ENCODE data around the gene EBI3. TPM values are rescaled to one million over a fixed set of nuclear protein-coding genes. Genes with fewer than 3 reads are reported as not detected.

EBI3 gene
- total and polyA plus RNA-seq, 2 donors (not counting 1 experiment from before 2014, with no cell fraction given): 11.9 to 15.6 TPM

- ATAC-seq (ENCODE audit: low read depth) (no peak), DNase-seq (no peak)
- WGBS (ENCODE audit: insufficient coverage): 86% methylated on average over 22 of the region's 22 CpGs
- no peak overlapping the region for H3K27ac Mint-ChIP-seq
- no peak overlapping the region for H3K4me2 ChIP-seq (replicated peaks; ENCODE audit: low read depth, low read length, poor library complexity, severe bottlenecking)
- H3K4me1 ChIP-seq (ENCODE audit: control insufficient read depth in 2 of 2, insufficient read depth in 2 of 2, low read length in 2 of 2): peaks cover 6 to 13% of the 10 kb centered on the region in 2 donors
- intact Hi-C loops (cut with micrococcal nuclease): no loop called here
- peaks cover 2 to 52% (median 24%) of the 10 kb centered on the region in 4 experiments for H3K27me3 ChIP-seq (replicated peaks in 1 of 4; ENCODE audit: control extremely low read depth in 1 of 4, control insufficient read depth in 3 of 4, insufficient read depth in 4 of 4, low read length in 3 of 4)
- no peak overlapping the region for H3K4me3 ChIP-seq (ENCODE audit: control extremely low read depth in 1 of 5, extremely low read depth in 1 of 5, insufficient read depth in 1 of 5, low read depth in 2 of 5, low read length in 4 of 5)
- no peak overlapping the region for H3K27ac ChIP-seq (ENCODE audit: low read length in 2 of 2)
- no peaks in the 10 kb centered on the region for H3K36me3 ChIP-seq (replicated peaks in 1 of 2; ENCODE audit: control extremely low read depth in 1 of 2, control insufficient read depth in 1 of 2, extremely low read depth in 1 of 2, insufficient read depth in 2 of 2, low read length in 1 of 2)
- no peaks in the 10 kb centered on the region for H4K20me1 ChIP-seq (ENCODE audit: control insufficient read depth, insufficient read depth, low read length, poor library complexity, severe bottlenecking)
- no peaks in the 10 kb centered on the region for H3K79me2 ChIP-seq (ENCODE audit: control insufficient read depth, insufficient read depth, low read length)
- TF ChIP-seq EZH2 (IDR thresholded peaks at IDR 0.05; ENCODE audit: borderline replicate concordance, insufficient read depth, low read depth, low read length, poor library complexity, severe bottlenecking): no peak
- TF ChIP-seq, protein P1, sequence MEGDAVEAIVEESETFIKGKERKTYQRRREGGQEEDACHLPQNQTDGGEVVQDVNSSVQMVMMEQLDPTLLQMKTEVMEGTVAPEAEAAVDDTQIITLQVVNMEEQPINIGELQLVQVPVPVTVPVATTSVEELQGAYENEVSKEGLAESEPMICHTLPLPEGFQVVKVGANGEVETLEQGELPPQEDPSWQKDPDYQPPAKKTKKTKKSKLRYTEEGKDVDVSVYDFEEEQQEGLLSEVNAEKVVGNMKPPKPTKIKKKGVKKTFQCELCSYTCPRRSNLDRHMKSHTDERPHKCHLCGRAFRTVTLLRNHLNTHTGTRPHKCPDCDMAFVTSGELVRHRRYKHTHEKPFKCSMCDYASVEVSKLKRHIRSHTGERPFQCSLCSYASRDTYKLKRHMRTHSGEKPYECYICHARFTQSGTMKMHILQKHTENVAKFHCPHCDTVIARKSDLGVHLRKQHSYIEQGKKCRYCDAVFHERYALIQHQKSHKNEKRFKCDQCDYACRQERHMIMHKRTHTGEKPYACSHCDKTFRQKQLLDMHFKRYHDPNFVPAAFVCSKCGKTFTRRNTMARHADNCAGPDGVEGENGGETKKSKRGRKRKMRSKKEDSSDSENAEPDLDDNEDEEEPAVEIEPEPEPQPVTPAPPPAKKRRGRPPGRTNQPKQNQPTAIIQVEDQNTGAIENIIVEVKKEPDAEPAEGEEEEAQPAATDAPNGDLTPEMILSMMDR (IDR thresholded peaks at IDR 0.05): no peak
- no peak overlapping the region for H2AFZ ChIP-seq (ENCODE audit: insufficient read depth, low read depth, low read length, poor library complexity, severe bottlenecking)
- peaks cover 0 to 9% (median 0%) of the 10 kb centered on the region in 3 donors for H3K9me3 ChIP-seq (ENCODE audit: control extremely low read depth in 1 of 3, control insufficient read depth in 2 of 3, insufficient read depth in 1 of 3, low read length in 2 of 3)
- H3K4me1 Mint-ChIP-seq: peaks cover 15% of the 10 kb centered on the region
- H3K9ac ChIP-seq (ENCODE audit: low read length): no peak overlapping the region
- ChIA-PET POLR2A (no interaction called here), CTCF (interaction anchor here (1.0 kb wide), 1 partner anchor 57 kb away, joined by 3 read pairs; no protein-coding TSS in a partner anchor)
- H3K9me3 Mint-ChIP-seq (ENCODE audit: insufficient read depth): no peaks in the 10 kb centered on the region
- H3K27me3 Mint-ChIP-seq: peaks cover 38% of the 10 kb centered on the region
- H3K4me3 Mint-ChIP-seq: no peak overlapping the region
Observed at GRCh38 chr19:4196587-4197148, 32.7 kb upstream of the EBI3 start.

DNA sequence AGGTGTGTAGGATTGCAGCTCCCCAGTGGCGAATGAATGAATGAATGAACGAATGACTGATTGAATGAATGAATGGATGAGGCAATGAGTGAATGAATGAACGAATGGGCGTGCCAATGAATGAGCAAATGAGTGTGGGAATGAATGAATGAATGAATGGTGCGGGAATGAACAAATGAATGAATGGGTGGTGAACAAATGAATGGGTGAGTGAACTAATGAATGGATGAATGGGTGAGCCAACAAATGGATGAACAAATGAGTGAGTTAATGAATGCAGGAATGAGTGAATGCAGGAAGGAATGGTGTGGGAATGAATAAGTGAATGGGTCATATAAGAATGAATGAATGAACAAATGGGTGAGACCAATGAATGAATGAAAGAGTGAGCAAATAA lies 32.1 kb upstream of the EBI3 start:
- WGBS (ENCODE audit: insufficient coverage): 81% methylated on average over 5 of the region's 5 CpGs
- Mint-ChIP-seq H3K4me3 (no peak overlapping the region), H3K4me1 (peaks cover 15% of the 10 kb centered on the region), H3K9me3 (ENCODE audit: insufficient read depth) (no peaks in the 10 kb centered on the region), H3K27me3 (peaks cover 38% of the 10 kb centered on the region), H3K27ac (no peak overlapping the region)
- H4K20me1 ChIP-seq (ENCODE audit: control insufficient read depth, insufficient read depth, low read length, poor library complexity, severe bottlenecking): no peaks in the 10 kb centered on the region
- no peak overlapping the region for H3K4me3 ChIP-seq (ENCODE audit: control extremely low read depth in 1 of 5, extremely low read depth in 1 of 5, insufficient read depth in 1 of 5, low read depth in 2 of 5, low read length in 4 of 5)
- TF ChIP-seq EZH2 (IDR thresholded peaks at IDR 0.05; ENCODE audit: borderline replicate concordance, insufficient read depth, low read depth, low read length, poor library complexity, severe bottlenecking): no peak
- TF ChIP-seq, protein P1 (IDR thresholded peaks at IDR 0.05): no peak
- POLR2A ChIA-PET: no interaction called here
- peaks cover 6 to 13% of the 10 kb centered on the region in 2 donors for H3K4me1 ChIP-seq (ENCODE audit: control insufficient read depth in 2 of 2, insufficient read depth in 2 of 2, low read length in 2 of 2)
- CTCF ChIA-PET: no interaction called here
- H3K79me2 ChIP-seq (ENCODE audit: control insufficient read depth, insufficient read depth, low read length): no peaks in the 10 kb centered on the region
- H3K9me3 ChIP-seq (ENCODE audit: control extremely low read depth in 1 of 3, control insufficient read depth in 2 of 3, insufficient read depth in 1 of 3, low read length in 2 of 3): peaks cover 0 to 9% (median 0%) of the 10 kb centered on the region in 3 donors
- ATAC-seq (ENCODE audit: low read depth) (no peak), DNase-seq (no peak)
- H3K27ac ChIP-seq (ENCODE audit: low read length in 2 of 2): no peak overlapping the region
- no peak overlapping the region for H3K9ac ChIP-seq (ENCODE audit: low read length)
- peaks cover 2 to 52% (median 24%) of the 10 kb centered on the region in 4 experiments for H3K27me3 ChIP-seq (replicated peaks in 1 of 4; ENCODE audit: control extremely low read depth in 1 of 4, control insufficient read depth in 3 of 4, insufficient read depth in 4 of 4, low read length in 3 of 4)
- H3K36me3 ChIP-seq (replicated peaks in 1 of 2; ENCODE audit: control extremely low read depth in 1 of 2, control insufficient read depth in 1 of 2, extremely low read depth in 1 of 2, insufficient read depth in 2 of 2, low read length in 1 of 2): no peaks in the 10 kb centered on the region
- intact Hi-C loops (cut with micrococcal nuclease): no loop called here
- no peak overlapping the region for H2AFZ ChIP-seq (ENCODE audit: insufficient read depth, low read depth, low read length, poor library complexity, severe bottlenecking)
- H3K4me2 ChIP-seq (replicated peaks; ENCODE audit: low read depth, low read length, poor library complexity, severe bottlenecking): no peak overlapping the region
